HG03432 (cell line): ENCODE results near the gene MBD3L2.
"Not testable (repeated sequence)": the region's sequence is repeated elsewhere in the genome, so short reads cannot be mapped to it uniquely, and the experiment has no call there.

ENCODE experiments used
- ATAC-seq: cut with Tn5 transposase; IDR thresholded peaks from one replicate; pipeline ENCODE4 v1.9.1; 2021; ENCODE audit warnings: mild to moderate bottlenecking, moderate library complexity; ENCODE audit not compliant: unreplicated experiment

The MBD3L2 gene

GRCh38 chr19:7059977-7060376 lies 10.9 kb downstream of the MBD3L2 start:
- ATAC-seq = not testable (repeated sequence)

GRCh38 chr19:7063339-7063738 lies 14.2 kb downstream of the MBD3L2 start:
- no peak for ATAC-seq

- no peak for ATAC-seq
Measured at GRCh38 chr19:7063764-7064418, 14.8 kb downstream of the MBD3L2 start.

- ATAC-seq = not testable (repeated sequence)
Measured at GRCh38 chr19:7067122-7067521, 18.0 kb downstream of the MBD3L2 start.

DNA sequence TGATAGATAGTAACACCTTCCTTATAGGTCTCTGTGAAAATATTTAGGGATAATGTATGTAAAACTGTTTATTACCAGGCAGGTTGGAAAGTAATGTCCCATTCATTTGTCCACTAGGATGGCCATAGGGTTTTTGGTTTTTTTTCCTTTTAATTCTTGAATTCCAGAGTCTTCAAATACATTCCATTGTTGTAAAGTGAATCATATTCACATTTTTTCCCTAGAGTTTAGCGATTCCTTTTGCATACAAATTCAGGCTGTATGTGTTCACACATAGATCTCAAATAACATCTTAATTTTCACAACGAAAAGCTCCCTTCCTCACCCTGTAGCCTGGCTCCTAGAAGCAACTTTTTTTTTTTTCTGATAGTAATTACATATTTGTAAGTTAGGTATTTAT lies 18.6 kb downstream of the MBD3L2 start:
- ATAC-seq = no peak

DNA sequence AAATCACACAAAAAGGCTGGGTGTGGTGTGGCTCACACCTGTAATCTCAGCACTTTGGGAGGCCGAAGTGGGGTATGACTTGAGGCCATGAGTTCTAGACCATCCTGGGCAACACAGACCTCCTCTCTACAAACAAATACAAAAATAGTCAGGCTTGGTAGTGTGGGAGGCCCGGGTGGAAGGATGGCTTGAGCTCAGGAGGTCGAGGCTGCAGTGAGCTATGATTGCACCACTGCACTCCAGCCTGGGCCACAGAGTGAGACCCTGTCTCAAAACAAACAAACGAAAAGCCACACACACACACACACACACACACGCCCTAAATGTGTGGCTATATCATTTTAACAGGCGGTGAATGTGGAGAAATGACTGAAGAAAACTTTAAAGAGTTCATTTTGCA lies 19.5 kb downstream of the MBD3L2 start:
- ATAC-seq = no peak

DNA sequence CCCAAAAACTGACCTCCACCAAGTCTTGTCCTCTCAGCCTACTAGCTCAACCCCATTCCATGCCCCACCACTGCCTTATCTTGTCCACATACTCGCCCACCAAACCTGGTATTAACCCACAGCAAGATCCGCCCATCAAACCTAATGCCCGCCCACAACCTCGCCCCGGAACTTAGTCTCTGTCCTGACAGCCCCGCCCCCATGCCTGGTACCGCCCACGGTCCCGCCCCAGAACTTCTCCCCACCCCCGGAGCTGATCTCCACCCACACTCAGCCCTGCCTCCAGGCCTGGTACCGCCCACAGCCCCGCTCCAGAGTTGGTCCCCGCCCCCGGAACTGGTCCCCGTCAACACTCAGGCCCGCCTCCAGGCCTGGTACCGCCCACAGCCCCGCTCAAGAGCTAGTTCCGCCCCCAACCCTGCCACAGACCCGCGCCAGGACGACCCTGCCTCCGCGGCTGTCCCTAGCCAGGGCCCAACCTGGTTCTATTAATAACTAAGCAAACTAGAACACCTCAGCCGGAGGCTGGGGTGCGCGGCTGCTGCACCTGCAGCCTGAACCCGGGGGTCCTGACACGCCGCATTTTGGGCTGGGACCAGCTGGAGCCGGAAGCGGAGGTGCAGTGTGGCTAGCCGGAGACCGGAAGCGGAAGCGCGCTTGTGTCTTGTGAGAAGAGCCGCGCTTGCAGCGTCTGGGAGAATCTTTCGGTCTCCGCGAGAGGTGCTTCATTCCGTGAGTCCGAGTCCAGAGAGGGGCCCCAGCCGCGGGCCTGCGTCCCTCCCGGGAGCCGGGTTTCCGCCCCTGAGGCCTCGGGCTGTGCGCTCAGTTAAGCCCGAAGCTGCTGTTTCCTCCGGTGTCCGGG lies 20.2 kb downstream of the MBD3L2 start, which contains the start of gene ZNF557:
Gene ZNF557 (plus strand): TSS at position 662 of the 862 bp plus-strand sequence. CDS start 5,372 bp downstream, outside the sequence.
- peak; percentile 88 for ATAC-seq

DNA sequence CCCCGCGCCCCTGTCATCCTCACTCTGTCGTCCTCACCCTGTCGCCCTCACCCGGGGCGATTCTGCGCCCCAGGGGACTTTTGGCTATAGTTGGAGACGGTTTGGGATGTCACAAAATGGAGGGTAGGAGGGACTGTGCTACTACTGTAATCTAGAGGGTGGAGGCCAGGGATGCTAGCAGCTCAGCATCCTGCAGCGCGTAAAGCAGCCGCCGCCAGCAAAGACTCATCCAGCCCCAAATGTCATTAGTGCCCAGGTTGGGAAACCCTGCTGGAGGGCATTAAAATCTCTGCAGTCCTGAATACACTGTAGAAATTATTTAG lies 20.7 kb downstream of the MBD3L2 start:
- ATAC-seq = no peak

GRCh38 chr19:7072541-7072940 lies 23.4 kb downstream of the MBD3L2 start:
- ATAC-seq = no peak

DNA sequence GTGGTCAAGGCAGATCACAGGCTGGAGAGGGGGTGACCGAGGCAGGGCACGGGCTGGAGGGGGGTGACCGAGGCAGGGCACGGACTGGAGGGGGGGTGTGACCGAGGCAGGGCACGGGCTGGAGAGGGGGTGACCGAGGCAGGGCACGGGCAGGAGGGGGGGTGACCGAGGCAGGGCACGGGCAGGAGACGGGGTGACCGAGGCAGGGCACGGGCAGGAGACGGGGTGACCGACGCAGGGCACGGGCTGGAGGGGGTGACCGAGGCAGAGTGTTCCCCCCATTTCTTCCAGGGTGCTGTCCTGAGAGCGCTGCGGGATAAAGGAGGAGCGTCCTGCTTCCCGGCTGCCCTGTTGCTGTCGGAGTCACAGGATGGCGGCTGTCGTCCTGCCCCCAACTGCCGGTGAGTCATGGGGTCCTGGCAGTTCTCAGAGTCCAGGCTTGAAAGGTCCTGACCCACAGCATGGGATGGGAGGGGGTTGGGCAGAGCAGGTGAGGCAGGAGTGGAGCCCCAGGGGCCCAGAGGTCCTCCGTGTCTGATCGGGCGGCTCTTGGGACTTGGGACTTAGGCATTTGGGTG lies 25.7 kb downstream of the MBD3L2 start:
- no peak for ATAC-seq

DNA sequence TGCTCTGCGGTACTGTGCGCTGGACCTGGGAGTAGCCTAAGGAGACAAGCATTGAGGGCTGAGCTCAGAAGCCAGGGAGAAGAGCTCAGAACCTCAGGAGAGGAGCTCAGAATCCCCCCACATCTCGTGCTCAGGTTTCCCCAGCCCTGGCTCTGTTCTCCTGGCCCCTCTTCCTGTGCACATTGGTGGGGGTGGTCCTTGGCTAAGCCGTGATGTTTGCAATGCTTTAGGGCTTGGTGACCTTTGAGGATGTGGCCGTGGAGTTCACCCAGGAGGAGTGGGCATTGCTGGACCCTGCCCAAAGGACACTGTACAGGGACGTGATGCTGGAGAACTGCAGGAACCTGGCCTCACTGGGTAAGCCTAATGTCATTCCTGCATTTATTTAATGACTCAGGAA lies 27.0 kb downstream of the MBD3L2 start:
- no peak for ATAC-seq

DNA sequence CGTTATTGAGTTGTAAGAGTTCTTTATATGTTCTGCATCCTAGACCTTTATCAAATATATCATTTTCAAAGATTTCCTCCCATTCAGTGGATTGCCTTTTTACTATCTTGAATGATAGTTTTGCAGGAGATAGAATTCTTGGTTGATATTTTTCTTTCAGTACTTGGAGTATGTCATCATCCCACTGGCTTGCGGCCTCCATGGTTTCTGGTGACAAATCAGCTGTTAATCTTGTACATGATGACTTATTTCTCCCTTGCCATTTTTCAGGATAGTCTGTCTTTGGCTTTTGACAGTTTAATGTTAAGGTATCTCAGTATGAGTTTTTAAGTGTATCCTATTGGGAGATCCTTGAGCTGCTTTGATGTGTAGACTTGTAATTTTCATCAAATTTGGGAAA lies 28.9 kb downstream of the MBD3L2 start:
- ATAC-seq = no peak

DNA sequence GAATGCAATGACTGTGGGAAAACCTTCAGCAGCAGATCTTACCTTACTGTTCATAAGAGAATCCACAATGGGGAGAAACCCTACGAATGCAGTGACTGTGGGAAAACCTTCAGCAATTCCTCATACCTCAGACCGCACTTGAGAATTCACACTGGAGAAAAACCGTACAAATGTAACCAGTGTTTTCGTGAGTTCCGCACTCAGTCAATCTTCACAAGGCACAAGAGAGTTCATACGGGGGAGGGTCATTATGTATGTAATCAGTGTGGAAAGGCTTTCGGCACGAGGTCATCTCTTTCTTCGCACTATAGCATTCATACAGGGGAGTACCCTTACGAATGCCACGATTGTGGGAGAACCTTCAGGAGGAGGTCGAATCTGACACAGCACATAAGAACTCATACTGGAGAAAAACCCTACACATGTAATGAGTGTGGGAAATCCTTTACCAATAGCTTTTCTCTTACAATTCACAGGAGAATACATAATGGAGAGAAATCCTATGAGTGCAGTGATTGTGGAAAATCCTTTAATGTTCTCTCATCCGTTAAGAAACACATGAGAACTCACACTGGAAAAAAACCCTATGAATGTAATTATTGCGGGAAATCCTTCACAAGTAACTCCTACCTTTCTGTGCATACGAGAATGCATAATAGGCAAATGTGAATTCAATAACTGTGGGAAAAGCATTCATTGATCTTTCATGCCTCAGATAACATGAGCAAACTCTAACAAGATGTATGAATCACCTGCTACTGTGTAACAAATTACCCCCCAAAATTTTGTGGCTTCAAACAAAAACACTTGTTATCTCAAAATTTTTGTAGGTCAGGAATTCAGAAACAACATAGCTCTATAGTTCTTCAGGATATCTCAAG lies 34.2 kb downstream of the MBD3L2 start:
- ATAC-seq = no peak

DNA sequence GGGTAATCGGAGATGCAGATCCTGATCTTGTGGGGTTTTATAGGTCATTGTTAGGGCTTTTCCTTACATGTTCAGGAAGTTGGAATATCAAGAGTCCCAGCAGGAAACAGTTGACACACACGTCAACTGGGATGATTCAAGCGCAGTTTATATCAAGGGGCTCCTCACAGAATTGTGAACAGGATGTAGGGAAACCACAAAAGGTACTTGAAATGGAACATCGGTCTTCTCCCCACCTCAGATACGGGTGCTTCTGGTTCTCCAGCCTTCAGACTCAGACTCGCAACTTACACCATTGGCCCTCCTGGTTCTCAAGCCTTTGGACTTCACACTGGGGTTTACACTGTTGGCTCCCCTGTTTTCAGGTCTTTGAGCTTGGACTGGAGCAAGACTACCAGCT lies 39.9 kb downstream of the MBD3L2 start:
- ATAC-seq = no peak

- no peak for ATAC-seq
Measured at GRCh38 chr19:7098096-7098495, 49.0 kb downstream of the MBD3L2 start.

GRCh38 chr19:7098701-7099596 lies 49.8 kb downstream of the MBD3L2 start:
- peak; percentile 86 for ATAC-seq

- no peak for ATAC-seq
Measured at GRCh38 chr19:7099597-7099921, 50.4 kb downstream of the MBD3L2 start.
